H9 (cell line): Measurements from ENCODE around the gene SLC35B3. TPM values are rescaled to one million over a fixed set of nuclear protein-coding genes. Genes with fewer than 3 reads are reported as not detected.

Experiments
- DNase-seq: peaks from one replicate; pipeline ENCODE4 v3.0.0-alpha.2; 2017
- H2AFZ ChIP-seq: one replicate; pipeline ENCODE4 v1.6.1; 2013; ENCODE audit warnings: mild to moderate bottlenecking, low read length, control low read depth, moderate library complexity
- H2AK5ac ChIP-seq: 2 replicates; pipeline ENCODE4 v1.6.1; 2013; ENCODE audit warnings: low read length, control low read depth, mixed read lengths; ENCODE audit not compliant: insufficient read length
- H2BK120ac ChIP-seq: one replicate; pipeline ENCODE4 v1.6.1; 2013; ENCODE audit warnings: low read depth, mild to moderate bottlenecking, low read length, control low read depth, inconsistent platforms; ENCODE audit not compliant: poor library complexity, severe bottlenecking
- H2BK12ac ChIP-seq: 2 replicates; pipeline ENCODE4 v1.6.1; 2013; ENCODE audit warnings: low read length, control low read depth, mixed read lengths, low read depth; ENCODE audit not compliant: insufficient read length
- H2BK15ac ChIP-seq: 2 replicates; pipeline ENCODE4 v1.6.1; 2013; ENCODE audit warnings: low read depth, low read length, control low read depth
- H2BK20ac ChIP-seq: one replicate; pipeline ENCODE4 v1.6.1; 2013; ENCODE audit warnings: low read depth, mild to moderate bottlenecking, low read length, control low read depth, inconsistent platforms; ENCODE audit not compliant: poor library complexity, severe bottlenecking
- H2BK5ac ChIP-seq: 2 replicates; pipeline ENCODE4 v1.6.1; 2013; ENCODE audit warnings: low read length, control low read depth, mixed read lengths; ENCODE audit not compliant: insufficient read length
- H3K14ac ChIP-seq: 2 replicates; pipeline ENCODE4 v1.6.1; 2013; ENCODE audit warnings: low read length, control low read depth; ENCODE audit not compliant: insufficient read depth
- H3K18ac ChIP-seq: 2 replicates; pipeline ENCODE4 v1.6.1; 2013; ENCODE audit warnings: low read depth, mild to moderate bottlenecking, mixed read lengths, low read length, control low read depth; ENCODE audit not compliant: insufficient read length
- H3K23ac ChIP-seq: 2 replicates; pipeline ENCODE4 v1.6.1; 2013; ENCODE audit warnings: low read length, control low read depth, mixed read lengths, low read depth; ENCODE audit not compliant: insufficient read length
- H3K23me2 ChIP-seq: 2 replicates; pipeline ENCODE4 v1.6.1; 2013; ENCODE audit warnings: low read depth, mild to moderate bottlenecking, mixed read lengths, low read length, control low read depth; ENCODE audit not compliant: insufficient read length, poor library complexity, severe bottlenecking
- H3K27ac ChIP-seq: 2 replicates; pipeline ENCODE4 v1.5.1; 2013; ENCODE audit warnings: low read length, control low read depth, mixed read lengths, low read depth; ENCODE audit not compliant: insufficient read length
- H3K27me3 ChIP-seq: 2 replicates; pipeline ENCODE4 v1.6.1; 2013; ENCODE audit warnings: low read length, control low read depth, inconsistent platforms; ENCODE audit not compliant: insufficient read depth
- H3K4ac ChIP-seq: 2 replicates; pipeline ENCODE4 v1.6.1; 2013; ENCODE audit warnings: low read depth, mild to moderate bottlenecking, control low read depth, inconsistent platforms, low read length, moderate library complexity
- H3K4me1 ChIP-seq: 2 replicates; pipeline ENCODE4 v1.6.1; 2013; ENCODE audit warnings: low read length, control low read depth, inconsistent platforms; ENCODE audit not compliant: insufficient read depth
- H3K4me2 ChIP-seq: 2 replicates; pipeline ENCODE4 v1.6.1; 2013; ENCODE audit warnings: low read length, control low read depth, mixed read lengths; ENCODE audit not compliant: insufficient read length, insufficient read depth
- H3K56ac ChIP-seq: 2 replicates; pipeline ENCODE4 v1.6.1; 2013; ENCODE audit warnings: low read depth, mild to moderate bottlenecking, mixed read lengths, low read length, control low read depth; ENCODE audit not compliant: insufficient read length
- H3K79me1 ChIP-seq: 2 replicates; pipeline ENCODE4 v1.6.1; 2013; ENCODE audit warnings: low read depth, mild to moderate bottlenecking, moderate library complexity, low read length, control low read depth, inconsistent platforms; ENCODE audit not compliant: insufficient read depth, poor library complexity, severe bottlenecking
- H3K79me2 ChIP-seq: 2 replicates; pipeline ENCODE4 v1.6.1; 2013; ENCODE audit warnings: low read length, control low read depth, inconsistent platforms; ENCODE audit not compliant: insufficient read depth
- H3K9ac ChIP-seq: 2 replicates; pipeline ENCODE4 v1.6.1; 2013; ENCODE audit warnings: low read length, control low read depth, mixed read lengths; ENCODE audit not compliant: insufficient read length; ENCODE audit errors: extremely low read depth
- H3K9me3 ChIP-seq: one replicate; pipeline ENCODE4 v1.6.1; 2013; ENCODE audit warnings: low read depth, low read length, inconsistent platforms; ENCODE audit not compliant: control insufficient read depth
- H3T11ph ChIP-seq: one replicate; pipeline ENCODE4 v1.6.1; 2013; ENCODE audit warnings: mild to moderate bottlenecking, low read length, control low read depth, inconsistent platforms
- H4K20me1 ChIP-seq: one replicate; pipeline ENCODE4 v1.6.1; 2013; ENCODE audit not compliant: control insufficient read depth, insufficient read length, insufficient read depth
- H4K5ac ChIP-seq: 2 replicates; pipeline ENCODE4 v1.6.1; 2013; ENCODE audit warnings: low read depth, mild to moderate bottlenecking, mixed read lengths, low read length, control low read depth; ENCODE audit not compliant: insufficient read length
- H4K8ac ChIP-seq: replicated peaks from 2 replicates; pipeline ENCODE4 v1.6.1; 2013; ENCODE audit warnings: low read length, control low read depth, mixed read lengths, low read depth; ENCODE audit not compliant: insufficient read length
- H4K91ac ChIP-seq: 2 replicates; pipeline ENCODE4 v1.6.1; 2013; ENCODE audit warnings: low read depth, mild to moderate bottlenecking, moderate library complexity, mixed read lengths, low read length, control low read depth; ENCODE audit not compliant: insufficient read length
- H3K27ac Mint-ChIP-seq, 3 experiments: 2 replicates in 2 of 3; 3 replicates in 1 of 3; pipeline ENCODE4 v1.8.0; 2020 to 2021; ENCODE audit warnings: mixed read lengths in 3 of 3, mild to moderate bottlenecking in 1 of 3, moderate library complexity in 1 of 3
- H3K27me3 Mint-ChIP-seq: 2 replicates; pipeline ENCODE4 v1.8.0; 2021; ENCODE audit warnings: low read depth, mild to moderate bottlenecking, moderate library complexity, mixed read lengths
- H3K36me3 Mint-ChIP-seq, 3 experiments: 2 replicates in 2 of 3; 3 replicates in 1 of 3; pipeline ENCODE4 v1.8.0; 2020 to 2021; ENCODE audit warnings: low read depth in 3 of 3, mixed read lengths in 3 of 3; ENCODE audit not compliant: insufficient read depth in 1 of 3
- H3K4me1 Mint-ChIP-seq, 2 experiments: 2 replicates each; pipeline ENCODE4 v1.8.0; 2020; ENCODE audit warnings: mixed read lengths in 2 of 2
- H3K4me3 Mint-ChIP-seq, 2 experiments: 2 replicates in 1 of 2; 3 replicates in 1 of 2; pipeline ENCODE4 v1.8.0; 2020 to 2021; ENCODE audit warnings: mild to moderate bottlenecking in 2 of 2, mixed read lengths in 2 of 2, moderate library complexity in 1 of 2
- H3K9me3 Mint-ChIP-seq, 2 experiments: 2 replicates in 1 of 2; 3 replicates in 1 of 2; pipeline ENCODE4 v1.8.0; 2020; ENCODE audit warnings: mild to moderate bottlenecking in 2 of 2, mixed read lengths in 2 of 2, moderate library complexity in 1 of 2
- WGBS: extraction: QIAGEN DNeasy Blood & Tissue Kit; methylation state at CpG from one replicate; pipeline ENCODE4 v1.1.7; 2013; ENCODE audit warnings: missing lambda C conversion rate, low lambda C conversion rate, mixed read lengths; ENCODE audit not compliant: insufficient read length; ENCODE audit errors: extremely low coverage; 5-methylcytosine and 5-hydroxymethylcytosine counted together
- total RNA-seq: library from RNA; stranded (reverse); gene quantifications from 2 replicates; pipeline ENCODE4 v1.2.1, GENCODE V29; 2021
- TF ChIP-seq, protein P1 (sequence below): fragments of 200-600 bp; sonication (generic); conservative IDR thresholded peaks from 3 replicates; pipeline ENCODE4 v1.8.0; 2021; ENCODE audit warnings: antibody characterized with exemption, mild to moderate bottlenecking

The SLC35B3 gene
- total RNA-seq, 1 experiment from 2014 or later: 8.4 TPM

DNA sequence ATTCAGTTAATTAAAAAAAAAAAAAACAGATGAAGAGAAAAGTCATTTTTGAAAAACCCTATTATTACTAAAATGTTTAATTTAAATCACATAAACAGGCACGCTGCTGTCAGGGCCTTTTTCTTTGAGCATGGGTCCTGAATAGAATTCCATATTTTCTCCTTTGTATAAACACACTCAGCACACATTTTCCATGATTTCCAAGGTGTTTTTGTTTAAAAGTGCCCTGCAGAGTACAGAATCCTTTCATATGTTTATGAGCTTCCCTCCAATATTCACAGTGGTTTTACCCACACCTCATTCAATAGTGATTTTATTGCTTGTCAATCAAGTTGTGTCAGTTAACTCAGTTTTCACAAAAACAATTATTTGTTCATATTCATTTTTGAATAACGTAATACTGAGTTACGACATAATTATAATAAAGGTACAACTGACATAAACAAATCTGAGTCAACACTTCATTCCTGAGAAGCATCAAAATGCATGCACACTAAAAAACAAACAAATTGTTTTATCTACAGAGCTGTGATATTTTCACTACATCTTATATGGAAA is 15.2 kb downstream of the SLC35B3 start:
- no peak overlapping the region for H3K4me2 ChIP-seq
- no peak overlapping the region for H3K27ac ChIP-seq
- H3K23me2 ChIP-seq: no peaks in the 10 kb centered on the region
- no peak overlapping the region for H3K9ac ChIP-seq
- H3K14ac ChIP-seq: no peak overlapping the region
- no peaks in the 10 kb centered on the region for H3K79me1 ChIP-seq
- no peaks in the 10 kb centered on the region for H3K79me2 ChIP-seq
- H4K8ac ChIP-seq: no peak overlapping the region
- no peak overlapping the region for H2BK12ac ChIP-seq
- H3K9me3 ChIP-seq: no peaks in the 10 kb centered on the region
- no peaks in the 10 kb centered on the region for H3K27me3 ChIP-seq
- H3K4me3 Mint-ChIP-seq: no peak overlapping the region
- no peak overlapping the region for H3K4ac ChIP-seq
- no peak overlapping the region for H3K56ac ChIP-seq
- H2AFZ ChIP-seq: no peak overlapping the region
- H2BK5ac ChIP-seq: no peak overlapping the region
- H3K23ac ChIP-seq: no peak overlapping the region
- no peaks in the 10 kb centered on the region for H4K20me1 ChIP-seq
- H3K27me3 Mint-ChIP-seq: no peaks in the 10 kb centered on the region
- H3K4me1 ChIP-seq: peaks cover 3% of the 10 kb centered on the region
- peaks cover 12 to 20% of the 10 kb centered on the region in 2 experiments for H3K4me1 Mint-ChIP-seq
- no peak overlapping the region for H2AK5ac ChIP-seq
- no peak overlapping the region for H2BK120ac ChIP-seq
- peak overlapping the region in 1 of 3 experiments; percentile 31; a peak in 1 of 7 replicates for H3K27ac Mint-ChIP-seq
- TF ChIP-seq, protein P1, sequence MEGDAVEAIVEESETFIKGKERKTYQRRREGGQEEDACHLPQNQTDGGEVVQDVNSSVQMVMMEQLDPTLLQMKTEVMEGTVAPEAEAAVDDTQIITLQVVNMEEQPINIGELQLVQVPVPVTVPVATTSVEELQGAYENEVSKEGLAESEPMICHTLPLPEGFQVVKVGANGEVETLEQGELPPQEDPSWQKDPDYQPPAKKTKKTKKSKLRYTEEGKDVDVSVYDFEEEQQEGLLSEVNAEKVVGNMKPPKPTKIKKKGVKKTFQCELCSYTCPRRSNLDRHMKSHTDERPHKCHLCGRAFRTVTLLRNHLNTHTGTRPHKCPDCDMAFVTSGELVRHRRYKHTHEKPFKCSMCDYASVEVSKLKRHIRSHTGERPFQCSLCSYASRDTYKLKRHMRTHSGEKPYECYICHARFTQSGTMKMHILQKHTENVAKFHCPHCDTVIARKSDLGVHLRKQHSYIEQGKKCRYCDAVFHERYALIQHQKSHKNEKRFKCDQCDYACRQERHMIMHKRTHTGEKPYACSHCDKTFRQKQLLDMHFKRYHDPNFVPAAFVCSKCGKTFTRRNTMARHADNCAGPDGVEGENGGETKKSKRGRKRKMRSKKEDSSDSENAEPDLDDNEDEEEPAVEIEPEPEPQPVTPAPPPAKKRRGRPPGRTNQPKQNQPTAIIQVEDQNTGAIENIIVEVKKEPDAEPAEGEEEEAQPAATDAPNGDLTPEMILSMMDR: no peak
- no peak overlapping the region for H2BK15ac ChIP-seq
- no peak overlapping the region for H3K18ac ChIP-seq
- peaks cover 10 to 31% (median 24%) of the 10 kb centered on the region in 3 experiments for H3K36me3 Mint-ChIP-seq
- no CpG with 5 or more reads among the region's 3 CpGs for WGBS
- H4K5ac ChIP-seq: no peak overlapping the region
- no peaks in the 10 kb centered on the region for H3K9me3 Mint-ChIP-seq
- DNase-seq: no peak
- H2BK20ac ChIP-seq: no peak overlapping the region
- H4K91ac ChIP-seq: no peak overlapping the region
- no peak overlapping the region for H3T11ph ChIP-seq
